DMS 273 treated with DMSO at 0.1 percent for 48 hours (cell line): ENCODE data around the gene WDR37.

Experiments
- DNase-seq: peaks from one replicate; lab custom pipeline; 2025; lab: John Stamatoyannopoulos, UW

Gene WDR37

GRCh38 chr10:1128649-1129048 is 72.5 kb downstream of the WDR37 start:
- DNase-seq: no peak

- no peak for DNase-seq
These were observed 74.0 kb downstream of the WDR37 start for GRCh38 chr10:1130226-1130625.

- DNase-seq: no peak
These were observed 75.0 kb downstream of the WDR37 start for GRCh38 chr10:1130995-1131790.

GRCh38 chr10:1132584-1132983 is 76.4 kb downstream of the WDR37 start:
- no peak for DNase-seq

- no peak for DNase-seq
These were observed 77.4 kb downstream of the WDR37 start for GRCh38 chr10:1133495-1134045.

GRCh38 chr10:1134156-1134555 is 78.0 kb downstream of the WDR37 start:
- DNase-seq: no peak

GRCh38 chr10:1136268-1136667 is 80.1 kb downstream of the WDR37 start:
- no peak for DNase-seq

- DNase-seq: no peak
These were observed 81.4 kb downstream of the WDR37 start for GRCh38 chr10:1137499-1138163.

GRCh38 chr10:1138529-1138928 is 82.3 kb downstream of the WDR37 start:
- no peak for DNase-seq

GRCh38 chr10:1141261-1141660 is 85.1 kb downstream of the WDR37 start:
- no peak for DNase-seq

GRCh38 chr10:1141701-1142100 is 85.5 kb downstream of the WDR37 start:
- no peak for DNase-seq

- DNase-seq: no peak
These were observed 86.4 kb downstream of the WDR37 start for GRCh38 chr10:1142596-1142995.

- no peak for DNase-seq
These were observed 91.6 kb downstream of the WDR37 start for GRCh38 chr10:1147810-1148209.

- DNase-seq: no peak
These were observed 92.8 kb downstream of the WDR37 start for GRCh38 chr10:1148855-1149605.

- no peak for DNase-seq
These were observed 93.8 kb downstream of the WDR37 start for GRCh38 chr10:1149793-1150637.

GRCh38 chr10:1150638-1150955 is 94.4 kb downstream of the WDR37 start:
- no peak for DNase-seq

GRCh38 chr10:1151076-1152033 is 95.2 kb downstream of the WDR37 start:
- DNase-seq: no peak

- no peak for DNase-seq
These were observed 96.4 kb downstream of the WDR37 start for GRCh38 chr10:1152386-1153250.

- no peak for DNase-seq
These were observed 97.1 kb downstream of the WDR37 start for GRCh38 chr10:1153251-1153763.
